Measurements from ENCODE around the gene RAD51B.

RAD51B gene

GRCh38 chr14:68522510-68523325, 703.1 kb downstream of the RAD51B start:
- DNase-seq, result no peak

DNA sequence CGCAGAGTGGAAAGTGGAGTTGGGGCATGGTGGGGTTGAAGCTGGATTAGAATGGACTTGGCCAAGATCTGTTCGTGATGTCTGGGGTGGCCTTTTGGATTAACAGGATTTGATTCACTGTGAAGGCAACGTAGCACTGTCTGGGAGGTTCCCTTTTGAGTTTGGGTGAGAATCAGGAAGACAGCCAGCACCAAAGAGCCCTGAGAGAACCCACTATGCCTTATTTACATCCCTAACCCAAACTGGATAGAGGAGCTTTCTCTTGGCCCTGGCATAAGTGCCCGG, 703.7 kb downstream of the RAD51B start:
- no peak for DNase-seq

DNA sequence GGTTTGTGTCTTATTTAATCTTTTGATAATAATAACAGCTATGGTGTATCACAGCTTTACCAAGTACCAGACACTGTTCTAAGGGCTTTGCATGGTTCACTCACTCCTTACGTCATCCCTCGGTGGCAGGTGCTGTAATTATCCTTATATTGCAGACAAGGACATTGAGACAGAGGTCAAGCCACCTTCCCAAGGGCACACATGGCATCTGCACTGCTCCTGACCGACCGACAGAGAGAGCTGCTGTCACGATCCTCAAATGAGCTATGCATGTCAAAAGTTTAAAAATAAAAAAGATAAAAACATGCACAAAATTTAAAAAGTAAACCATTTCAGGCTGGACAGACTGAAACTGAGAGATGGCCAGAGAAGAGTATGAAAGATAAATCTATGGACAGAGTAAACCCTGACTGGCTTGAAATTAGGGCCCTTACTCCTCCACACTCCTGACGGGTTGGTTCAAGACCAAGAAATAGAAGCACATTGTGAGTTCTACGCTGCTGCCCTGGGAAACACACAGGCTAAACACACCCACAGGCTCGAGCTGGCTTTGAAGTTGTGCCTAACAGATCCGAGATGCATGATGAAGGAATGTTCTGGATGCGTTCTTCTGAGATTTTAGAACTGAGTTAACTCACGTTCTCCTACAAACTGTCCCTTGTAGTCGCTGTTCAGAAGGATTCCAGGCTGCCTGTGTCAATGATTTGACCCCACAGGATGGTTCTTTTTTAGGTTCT, 704.6 kb downstream of the RAD51B start:
- DNase-seq, result no peak

- DNase-seq, result no peak
Measured at GRCh38 chr14:68525516-68525915, 705.9 kb downstream of the RAD51B start.

- no peak for DNase-seq
Measured at GRCh38 chr14:68526512-68527091, 707.0 kb downstream of the RAD51B start.

- no peak for DNase-seq
Measured at GRCh38 chr14:68527329-68527851, 707.8 kb downstream of the RAD51B start.

DNA sequence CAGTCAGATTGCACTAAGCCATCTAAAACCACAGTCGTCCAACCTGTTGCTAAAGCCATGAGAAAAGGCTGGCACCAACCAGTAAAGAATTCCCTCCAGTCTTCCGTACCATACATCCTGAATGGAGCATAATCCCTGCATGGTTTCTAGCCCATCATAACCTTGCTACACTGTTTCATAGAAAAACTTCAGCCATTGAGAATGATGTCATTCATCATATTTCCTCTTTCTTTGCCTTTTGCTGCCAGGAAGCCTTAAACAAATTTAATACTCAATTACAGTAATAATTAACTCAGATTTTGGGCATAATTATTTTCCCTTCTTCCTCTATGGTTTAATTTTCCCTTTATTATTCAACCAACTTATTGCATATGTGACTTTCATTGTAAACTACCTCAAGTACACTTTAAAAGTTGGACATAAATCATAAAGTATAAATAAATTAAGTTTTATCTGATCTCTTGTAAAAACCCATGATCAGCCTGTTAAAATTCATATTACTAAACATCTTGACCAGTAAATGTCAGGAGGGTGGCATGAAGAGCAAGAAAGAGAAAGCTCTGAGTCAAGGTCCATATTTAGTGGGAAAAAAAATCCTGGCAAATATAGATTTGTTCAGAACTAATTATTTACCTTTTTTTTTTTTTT, 708.6 kb downstream of the RAD51B start:
- DNase-seq, result no peak

- DNase-seq, result no peak
Measured at GRCh38 chr14:68530443-68530842, 710.9 kb downstream of the RAD51B start.

DNA sequence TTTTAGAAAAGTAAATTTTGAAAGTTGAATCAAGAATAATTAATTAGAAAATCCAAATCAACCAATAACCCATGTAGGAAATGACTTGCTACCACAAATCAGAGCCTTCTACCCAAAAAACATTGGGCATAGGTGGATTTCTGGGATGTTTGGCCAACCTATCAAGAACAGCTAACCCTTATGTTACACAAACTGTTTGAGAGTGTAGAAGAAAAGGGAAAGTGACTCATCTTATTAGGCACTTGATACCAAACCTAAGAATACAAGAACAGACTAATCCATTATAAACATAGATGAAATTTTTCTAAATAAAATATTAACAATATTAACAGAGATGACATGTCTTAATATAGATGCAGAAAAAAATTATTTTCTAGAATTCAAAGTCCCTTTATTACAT, 712.9 kb downstream of the RAD51B start:
- no peak for DNase-seq

DNA sequence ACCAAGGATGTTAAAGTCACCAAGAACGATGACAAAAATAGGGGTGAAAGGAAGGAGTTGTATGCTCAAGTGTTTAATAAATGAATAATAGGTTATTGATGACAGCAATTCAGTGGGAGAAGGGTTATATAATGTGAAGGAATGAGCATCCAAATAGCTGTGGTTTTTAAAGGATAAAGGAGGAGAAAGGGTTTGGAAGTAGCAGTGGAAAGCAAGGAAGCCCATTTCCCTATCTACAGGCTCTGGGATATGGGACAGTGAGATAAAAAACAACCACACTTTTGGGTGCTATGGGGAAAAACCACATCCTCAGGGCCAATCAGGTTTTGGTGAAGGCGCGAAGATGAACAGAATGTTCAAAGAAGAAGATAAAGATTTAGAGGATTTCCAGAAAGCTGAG, 714.7 kb downstream of the RAD51B start:
- no peak for DNase-seq

GRCh38 chr14:68535404-68536017, 715.9 kb downstream of the RAD51B start:
- DNase-seq, result no peak

- no peak for DNase-seq
Measured at GRCh38 chr14:68536018-68536410, 716.4 kb downstream of the RAD51B start.

GRCh38 chr14:68538639-68539038, 719.1 kb downstream of the RAD51B start:
- DNase-seq, result no peak

GRCh38 chr14:68539241-68539737, 719.7 kb downstream of the RAD51B start:
- DNase-seq, result no peak

DNA sequence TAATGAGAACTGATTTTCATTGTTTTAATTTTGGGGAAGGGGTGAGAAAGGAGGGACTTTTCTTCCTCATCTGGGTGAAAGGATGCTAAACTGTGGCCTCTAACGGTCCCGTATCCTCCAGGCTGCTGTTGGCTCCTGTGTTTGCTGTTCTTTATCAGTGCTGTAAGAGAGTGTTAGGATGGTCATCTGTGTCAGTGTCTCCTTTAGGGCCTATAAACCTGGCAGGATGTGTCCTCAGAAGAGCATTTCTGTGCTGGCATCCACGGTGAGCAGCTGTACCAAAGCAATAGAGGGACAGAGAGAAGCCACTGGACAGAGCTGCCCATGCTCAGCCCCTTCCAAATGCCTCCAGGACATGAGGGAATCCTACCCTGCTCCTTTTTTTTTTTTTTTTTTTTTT, 720.2 kb downstream of the RAD51B start:
- DNase-seq, result no peak

GRCh38 chr14:68541178-68541896, 721.8 kb downstream of the RAD51B start:
- DNase-seq, result no peak

DNA sequence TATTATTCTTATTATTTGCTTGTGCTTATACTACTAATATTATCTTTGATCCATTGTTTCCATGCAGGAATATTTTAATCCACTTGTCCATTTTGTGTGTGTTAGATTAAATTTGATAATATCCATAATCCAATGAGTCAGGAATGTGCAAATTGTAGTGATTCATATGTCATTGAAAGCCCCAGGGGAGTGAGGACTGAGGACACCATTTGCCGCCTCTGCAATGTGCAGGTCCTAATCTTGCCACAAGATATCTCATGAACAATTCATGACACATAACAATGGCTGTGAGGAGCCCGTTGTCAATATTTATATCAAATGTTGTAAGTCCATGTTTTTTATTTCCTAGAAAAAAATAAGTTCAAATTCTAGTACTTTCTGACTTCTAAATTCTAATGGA, 722.8 kb downstream of the RAD51B start:
- no peak for DNase-seq

- DNase-seq, result no peak
Measured at GRCh38 chr14:68543516-68543915, 723.9 kb downstream of the RAD51B start.

DNA sequence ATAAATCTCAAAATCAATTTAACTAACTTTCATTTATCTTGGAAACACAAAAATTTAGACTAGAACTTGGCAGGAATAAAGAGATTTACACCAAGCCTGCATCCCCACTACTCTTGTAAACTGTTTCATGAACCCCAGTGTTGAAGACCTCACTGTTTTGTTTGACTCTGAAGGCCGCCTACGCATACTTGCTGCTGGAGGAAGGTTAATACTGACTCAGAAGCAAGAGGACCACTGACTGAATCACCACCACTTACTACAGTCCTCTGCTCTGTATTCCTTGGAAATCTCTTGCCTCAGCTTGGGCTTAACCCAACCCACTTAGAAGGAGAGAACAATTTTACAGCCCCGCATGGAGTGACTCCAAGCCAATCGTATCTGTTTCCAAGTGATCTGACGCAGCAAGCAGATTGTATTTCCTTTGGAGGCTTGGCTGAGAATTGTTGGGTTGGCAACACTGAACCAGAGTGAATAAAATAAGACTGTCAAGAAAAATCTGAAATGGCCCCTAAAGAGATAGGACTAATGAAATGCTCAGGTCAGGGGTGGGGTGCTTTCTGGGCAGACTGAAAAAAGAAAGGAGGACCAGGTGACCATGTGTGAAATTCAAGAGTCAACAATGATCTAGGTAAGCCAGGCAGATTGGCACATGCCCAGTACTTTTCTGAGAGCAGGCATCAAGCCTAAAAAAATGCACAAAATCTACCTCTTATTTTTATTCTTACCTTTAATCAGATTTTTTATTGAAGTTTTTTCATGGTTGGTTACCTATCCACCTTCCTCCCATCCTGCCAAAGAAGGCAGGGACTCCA, 724.7 kb downstream of the RAD51B start:
- DNase-seq, result no peak

GRCh38 chr14:68546839-68547238, 727.3 kb downstream of the RAD51B start:
- DNase-seq, result no peak
